Neural progenitor cell (in vitro differentiated cells): ENCODE results near the gene E2F8. TPM values are rescaled to one million over a fixed set of nuclear protein-coding genes. Genes with fewer than 3 reads are reported as not detected.

Experiments used
- DNase-seq: peaks from one replicate; pipeline ENCODE4 v3.0.0-alpha.2; 2016; ENCODE audit warnings: low spot score
- H2AFZ ChIP-seq: fragments of 200-600 bp; sonication (generic); replicated peaks from 2 replicates; pipeline ENCODE4 v1.6.1; 2016; ENCODE audit warnings: antibody characterized with exemption
- H3F3A ChIP-seq: fragments of 200-600 bp; sonication (generic); 2 replicates; pipeline ENCODE4 v1.6.1; 2016; ENCODE audit warnings: antibody characterized with exemption, low read depth
- H3K27ac ChIP-seq: fragments of 200-600 bp; sonication (generic); 2 replicates; pipeline ENCODE4 v1.5.1; 2016; ENCODE audit warnings: mild to moderate bottlenecking
- H3K27me3 ChIP-seq: fragments of 200-600 bp; sonication (generic); 2 replicates; pipeline ENCODE4 v1.6.1; 2016; ENCODE audit warnings: mild to moderate bottlenecking, moderate library complexity
- H3K36me3 ChIP-seq: fragments of 200-600 bp; sonication (generic); 2 replicates; pipeline ENCODE4 v1.5.1; 2016
- H3K4me1 ChIP-seq: fragments of 200-600 bp; sonication (generic); 2 replicates; pipeline ENCODE4 v1.6.1; 2016; ENCODE audit warnings: mixed run types
- H3K4me2 ChIP-seq: fragments of 200-600 bp; sonication (generic); 2 replicates; pipeline ENCODE4 v1.6.1; 2016
- H3K4me3 ChIP-seq: fragments of 200-600 bp; sonication (generic); 2 replicates; pipeline ENCODE4 v1.5.1; 2016
- H3K79me2 ChIP-seq: fragments of 200-600 bp; sonication (generic); 2 replicates; pipeline ENCODE4 v1.6.1; 2016; ENCODE audit warnings: low read depth
- H3K9ac ChIP-seq: fragments of 200-600 bp; sonication (generic); 2 replicates; pipeline ENCODE4 v1.6.1; 2016
- H3K9me3 ChIP-seq: fragments of 200-600 bp; sonication (generic); 2 replicates; pipeline ENCODE4 v1.5.1; 2016; ENCODE audit warnings: low read depth
- H4K20me1 ChIP-seq: fragments of 200-600 bp; sonication (generic); 2 replicates; pipeline ENCODE4 v1.6.1; 2016; ENCODE audit warnings: low read depth
- H3K27ac Mint-ChIP-seq: 3 replicates; pipeline ENCODE4 v1.8.0; 2021; ENCODE audit warnings: mixed read lengths
- H3K27me3 Mint-ChIP-seq: 2 replicates; pipeline ENCODE4 v1.8.0; 2022; ENCODE audit warnings: low read depth, mild to moderate bottlenecking, inconsistent platforms, moderate library complexity, mixed read lengths; ENCODE audit not compliant: insufficient read depth
- H3K36me3 Mint-ChIP-seq: 3 replicates; pipeline ENCODE4 v1.8.0; 2021; ENCODE audit warnings: mixed read lengths
- H3K4me1 Mint-ChIP-seq: 3 replicates; pipeline ENCODE4 v1.8.0; 2021; ENCODE audit warnings: mixed read lengths
- H3K4me3 Mint-ChIP-seq: 3 replicates; pipeline ENCODE4 v1.8.0; 2021; ENCODE audit warnings: mild to moderate bottlenecking, moderate library complexity, mixed read lengths
- H3K9me3 Mint-ChIP-seq: 3 replicates; pipeline ENCODE4 v1.8.0; 2020; ENCODE audit warnings: mixed read lengths
- CTCF ChIP-seq: fragments of 200-600 bp; sonication (generic); IDR thresholded peaks from 2 replicates; pipeline ENCODE4 v1.5.1; 2017; ENCODE audit warnings: antibody characterized with exemption, mild to moderate bottlenecking
- EZH2 ChIP-seq: fragments of 200-600 bp; sonication (generic); IDR thresholded peaks from 2 replicates; pipeline ENCODE4 v1.6.1; 2017; ENCODE audit warnings: antibody characterized with exemption, mild to moderate bottlenecking, moderate library complexity
- EZH2phosphoT487 ChIP-seq: fragments of 200-600 bp; sonication (generic); IDR thresholded peaks from 2 replicates; pipeline ENCODE4 v1.6.1; 2017; ENCODE audit warnings: antibody characterized with exemption
- total RNA-seq: library from RNA; depleted of rRNA; stranded (reverse); fragments of >200 nt; gene quantifications from 2 replicates; pipeline ENCODE4 v1.2.3, GENCODE V29; 2015; ENCODE audit warnings: low replicate concordance

The E2F8 gene
- total RNA-seq, 1 donor from 2014 or later, result 5.7 TPM

- no peaks in the 10 kb centered on the region for H4K20me1 ChIP-seq
- no peaks in the 10 kb centered on the region for H3K9me3 Mint-ChIP-seq
- H3K9me3 ChIP-seq, result no peaks in the 10 kb centered on the region
- peaks cover 17% of the 10 kb centered on the region for H3K27me3 Mint-ChIP-seq
- no peaks in the 10 kb centered on the region for H3K4me1 ChIP-seq
- no peak overlapping the region for H3K27ac Mint-ChIP-seq
- no peak overlapping the region for H3K4me3 Mint-ChIP-seq
- TF ChIP-seq EZH2phosphoT487 (no peak), EZH2 (no peak), CTCF (no peak)
- H2AFZ ChIP-seq, result no peak overlapping the region
- no peak for DNase-seq
- no peak overlapping the region for H3K27ac ChIP-seq
- H3K4me3 ChIP-seq, result no peak overlapping the region
- no peaks in the 10 kb centered on the region for H3K79me2 ChIP-seq
- H3K36me3 ChIP-seq, result no peaks in the 10 kb centered on the region
- H3F3A ChIP-seq, result no peaks in the 10 kb centered on the region
- no peak overlapping the region for H3K9ac ChIP-seq
- H3K36me3 Mint-ChIP-seq, result no peaks in the 10 kb centered on the region
- no peaks in the 10 kb centered on the region for H3K27me3 ChIP-seq
- H3K4me2 ChIP-seq, result no peak overlapping the region
- peaks cover 22% of the 10 kb centered on the region for H3K4me1 Mint-ChIP-seq
These were observed 46.0 kb downstream of the E2F8 start for GRCh38 chr11:19194620-19195308.

GRCh38 chr11:19193916-19194315 lies 46.8 kb downstream of the E2F8 start:
- H3K27ac Mint-ChIP-seq, result no peak overlapping the region
- H3K36me3 Mint-ChIP-seq, result no peaks in the 10 kb centered on the region
- Histone ChIP-seq H3K27ac (no peak overlapping the region), H3K79me2 (no peaks in the 10 kb centered on the region), H3K4me3 (no peak overlapping the region), H3K4me1 (no peaks in the 10 kb centered on the region), H3K36me3 (no peaks in the 10 kb centered on the region), H3F3A (no peaks in the 10 kb centered on the region), H3K27me3 (no peaks in the 10 kb centered on the region), H3K9me3 (no peaks in the 10 kb centered on the region), H3K4me2 (no peak overlapping the region), H2AFZ (no peak overlapping the region), H4K20me1 (no peaks in the 10 kb centered on the region), H3K9ac (no peak overlapping the region)
- DNase-seq, result no peak
- H3K9me3 Mint-ChIP-seq, result no peaks in the 10 kb centered on the region
- H3K27me3 Mint-ChIP-seq, result peaks cover 17% of the 10 kb centered on the region
- TF ChIP-seq EZH2phosphoT487 (no peak), EZH2 (no peak), CTCF (no peak)
- no peak overlapping the region for H3K4me3 Mint-ChIP-seq
- H3K4me1 Mint-ChIP-seq, result peaks cover 24% of the 10 kb centered on the region

- no peaks in the 10 kb centered on the region for H3K9me3 ChIP-seq
- TF ChIP-seq EZH2 (no peak), CTCF (no peak), EZH2phosphoT487 (no peak)
- no peaks in the 10 kb centered on the region for H3K79me2 ChIP-seq
- DNase-seq, result no peak
- Mint-ChIP-seq H3K9me3 (no peaks in the 10 kb centered on the region), H3K27ac (no peak overlapping the region), H3K36me3 (no peaks in the 10 kb centered on the region), H3K4me1 (peaks cover 44% of the 10 kb centered on the region), H3K4me3 (no peak overlapping the region), H3K27me3 (peaks cover 18% of the 10 kb centered on the region)
- H3K36me3 ChIP-seq, result no peaks in the 10 kb centered on the region
- H3K27ac ChIP-seq, result no peak overlapping the region
- H3K4me3 ChIP-seq, result no peak overlapping the region
- H3K9ac ChIP-seq, result no peak overlapping the region
- H3K27me3 ChIP-seq, result no peaks in the 10 kb centered on the region
- H4K20me1 ChIP-seq, result no peaks in the 10 kb centered on the region
- H3F3A ChIP-seq, result no peaks in the 10 kb centered on the region
- H2AFZ ChIP-seq, result no peak overlapping the region
- no peak overlapping the region for H3K4me2 ChIP-seq
- H3K4me1 ChIP-seq, result peaks cover 18% of the 10 kb centered on the region
These were observed 49.1 kb downstream of the E2F8 start for GRCh38 chr11:19191530-19192169.
